ENCODE data around the gene HSPA4.

HSPA4 gene

GRCh38 chr5:133121611-133122150, 69.9 kb downstream of the HSPA4 start:
- H3K27me3 ChIP-seq = no peaks in the 10 kb centered on the region
- no peaks in the 10 kb centered on the region for H3K36me3 ChIP-seq
- TF ChIP-seq CTCF (IDR thresholded peaks at IDR 0.05) = no peak
- no peak overlapping the region for H3K4me3 ChIP-seq (ENCODE audit: low read depth in 1 of 2, low read length in 1 of 2)
- no peaks in the 10 kb centered on the region for H3K9me3 ChIP-seq
- H3K4me1 ChIP-seq (ENCODE audit: control insufficient read depth in 1 of 2, insufficient read depth in 1 of 2, low read depth in 1 of 2, low read length in 1 of 2) = no peaks in the 10 kb centered on the region
- H3K27ac ChIP-seq = no peak overlapping the region

- no peak for TF ChIP-seq CTCF (IDR thresholded peaks at IDR 0.05)
- Histone ChIP-seq H3K36me3 (no peaks in the 10 kb centered on the region), H3K27me3 (no peaks in the 10 kb centered on the region), H3K4me1 (ENCODE audit: control insufficient read depth in 1 of 2, insufficient read depth in 1 of 2, low read depth in 1 of 2, low read length in 1 of 2) (no peaks in the 10 kb centered on the region), H3K9me3 (no peaks in the 10 kb centered on the region), H3K27ac (no peak overlapping the region), H3K4me3 (ENCODE audit: low read depth in 1 of 2, low read length in 1 of 2) (no peak overlapping the region)
Observed at GRCh38 chr5:133122711-133123110, 70.9 kb downstream of the HSPA4 start.

GRCh38 chr5:133123297-133123696, 71.5 kb downstream of the HSPA4 start:
- no peaks in the 10 kb centered on the region for H3K4me1 ChIP-seq (ENCODE audit: control insufficient read depth in 1 of 2, insufficient read depth in 1 of 2, low read depth in 1 of 2, low read length in 1 of 2)
- H3K27ac ChIP-seq = no peak overlapping the region
- no peaks in the 10 kb centered on the region for H3K27me3 ChIP-seq
- no peaks in the 10 kb centered on the region for H3K36me3 ChIP-seq
- TF ChIP-seq CTCF (IDR thresholded peaks at IDR 0.05) = no peak
- H3K9me3 ChIP-seq = no peaks in the 10 kb centered on the region
- H3K4me3 ChIP-seq (ENCODE audit: low read depth in 1 of 2, low read length in 1 of 2) = no peak overlapping the region

GRCh38 chr5:133124891-133125290, 73.1 kb downstream of the HSPA4 start:
- Histone ChIP-seq H3K36me3 (no peaks in the 10 kb centered on the region), H3K4me3 (ENCODE audit: low read depth in 1 of 2, low read length in 1 of 2) (no peak overlapping the region), H3K4me1 (ENCODE audit: control insufficient read depth in 1 of 2, insufficient read depth in 1 of 2, low read depth in 1 of 2, low read length in 1 of 2) (no peaks in the 10 kb centered on the region), H3K9me3 (no peaks in the 10 kb centered on the region), H3K27me3 (no peaks in the 10 kb centered on the region), H3K27ac (no peak overlapping the region)
- TF ChIP-seq CTCF (IDR thresholded peaks at IDR 0.05) = no peak

GRCh38 chr5:133128066-133128465, 76.3 kb downstream of the HSPA4 start:
- H3K27ac ChIP-seq = no peak overlapping the region
- no peak overlapping the region for H3K4me3 ChIP-seq (ENCODE audit: low read depth in 1 of 2, low read length in 1 of 2)
- TF ChIP-seq CTCF (IDR thresholded peaks at IDR 0.05) = no peak
- H3K27me3 ChIP-seq = no peaks in the 10 kb centered on the region
- no peaks in the 10 kb centered on the region for H3K36me3 ChIP-seq
- no peaks in the 10 kb centered on the region for H3K9me3 ChIP-seq
- H3K4me1 ChIP-seq (ENCODE audit: control insufficient read depth in 1 of 2, insufficient read depth in 1 of 2, low read depth in 1 of 2, low read length in 1 of 2) = peaks cover 3 to 6% of the 10 kb centered on the region in 2 experiments

GRCh38 chr5:133129289-133129688, 77.5 kb downstream of the HSPA4 start:
- no peaks in the 10 kb centered on the region for H3K36me3 ChIP-seq
- H3K4me3 ChIP-seq (ENCODE audit: low read depth in 1 of 2, low read length in 1 of 2) = no peak overlapping the region
- H3K27me3 ChIP-seq = no peaks in the 10 kb centered on the region
- H3K4me1 ChIP-seq (ENCODE audit: control insufficient read depth in 1 of 2, insufficient read depth in 1 of 2, low read depth in 1 of 2, low read length in 1 of 2) = peaks cover 3 to 6% of the 10 kb centered on the region in 2 experiments
- no peak for TF ChIP-seq CTCF (IDR thresholded peaks at IDR 0.05)
- no peaks in the 10 kb centered on the region for H3K9me3 ChIP-seq
- H3K27ac ChIP-seq = no peak overlapping the region
